Measurements from ENCODE around the gene TSSK3. TPM values are rescaled to one million over a fixed set of nuclear protein-coding genes. Genes with fewer than 3 reads are reported as not detected.
A peak's percentile ranks its signal among the peaks of the same experiment; 100 is the strongest.

Gene TSSK3, protein sequence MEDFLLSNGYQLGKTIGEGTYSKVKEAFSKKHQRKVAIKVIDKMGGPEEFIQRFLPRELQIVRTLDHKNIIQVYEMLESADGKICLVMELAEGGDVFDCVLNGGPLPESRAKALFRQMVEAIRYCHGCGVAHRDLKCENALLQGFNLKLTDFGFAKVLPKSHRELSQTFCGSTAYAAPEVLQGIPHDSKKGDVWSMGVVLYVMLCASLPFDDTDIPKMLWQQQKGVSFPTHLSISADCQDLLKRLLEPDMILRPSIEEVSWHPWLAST
- 0.42 and 1.1 TPM in 2 replicates for total RNA-seq
- 0.48 and 0.65 TPM in 2 replicates for polyA plus RNA-seq
- polyA plus RNA-seq (2011; cell fraction: cytosol; rRNA removed): 0.13 and 0.18 TPM in 2 replicates
- 1.1 and 7.1 TPM in 2 replicates for polyA plus RNA-seq (2011; cell fraction: nucleus; rRNA removed)
- 0.34 and 0.82 TPM in 2 replicates for polyA plus RNA-seq (2012)
- 0.62 and 0.90 TPM in 2 replicates for polyA minus RNA-seq
- not detected for polyA minus RNA-seq (2011; cell fraction: cytosol; rRNA and poly(A)+ RNA removed)
- polyA minus RNA-seq (2011; cell fraction: nucleus; rRNA and poly(A)+ RNA removed): 1.4 TPM in 1 of 2 replicates, not detected in the other
- percentile 16 among the genes with signal in this experiment for Bru-seq, nascent RNA
- BruChase-seq, experiment 1, labeled RNA remaining after a 6-hour chase: not detected
- not detected for BruChase-seq, experiment 2, labeled RNA remaining after a 2-hour chase
- long read RNA-seq, partial matches to known transcripts: 0 of 2 reads
- long read RNA-seq, other reads (novel, unspliced or antisense): 2 of 2 reads

DNA sequence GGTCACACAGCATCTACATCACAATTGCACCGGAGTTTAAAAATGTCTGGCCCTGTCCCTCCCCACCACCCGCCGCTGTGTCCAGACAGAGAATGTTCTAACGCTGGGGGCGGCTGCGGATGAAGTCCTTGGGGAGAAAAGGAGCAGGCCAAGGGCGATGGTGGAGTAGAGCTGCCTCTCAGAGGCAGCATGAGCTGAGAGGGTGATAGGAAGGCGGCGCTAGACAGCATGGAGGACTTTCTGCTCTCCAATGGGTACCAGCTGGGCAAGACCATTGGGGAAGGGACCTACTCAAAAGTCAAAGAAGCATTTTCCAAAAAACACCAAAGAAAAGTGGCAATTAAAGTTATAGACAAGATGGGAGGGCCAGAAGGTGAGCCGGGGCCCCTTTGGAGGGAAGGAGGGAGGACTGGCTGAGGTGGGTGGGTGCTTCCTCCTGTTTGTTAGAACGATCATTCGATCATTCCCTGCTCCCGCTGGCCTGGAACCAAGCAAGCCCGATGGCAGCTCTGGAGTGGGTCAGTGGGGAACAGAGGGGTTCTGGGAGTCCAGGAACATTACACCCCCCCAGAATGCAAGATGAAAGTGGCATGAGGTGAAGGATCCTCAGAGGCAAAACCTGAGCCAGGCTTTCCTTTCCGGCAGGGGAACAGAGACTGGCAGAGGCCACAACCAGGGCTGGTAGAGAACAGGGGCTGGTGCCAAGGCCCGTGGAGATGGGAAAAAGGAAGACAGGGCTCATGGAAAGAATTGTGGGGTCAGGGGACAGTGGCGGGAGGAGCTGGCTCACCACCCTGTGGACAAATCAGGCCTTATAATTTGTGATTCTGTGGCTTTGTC lies at the start of gene TSSK3, which contains the start of gene FAM229A:
TSS of gene TSSK3 (plus strand) at position 66 of the 840 bp plus-strand sequence. CDS start at position 229, 163 bp downstream.
TSS of gene FAM229A (minus strand) at position 12 of the 840 bp plus-strand sequence. CDS start 394 bp downstream, outside the sequence.
- peaks cover 7% of the 10 kb centered on the region for H3K4me1 ChIP-seq (ENCODE audit: control insufficient read depth, extremely low read depth, insufficient read depth, low read length)
- peak within 1 kb of the TSS in 2 of 3 experiments; percentile 14 to 31 for H3K4me3 ChIP-seq (replicated peaks in 1 of 3; ENCODE audit: insufficient read depth in 1 of 3, low read depth in 1 of 3, low read length in 3 of 3)
- H3K27ac ChIP-seq (ENCODE audit: insufficient read depth, low read depth, low read length): no peak within 1 kb of the TSS
- H3K9me3 ChIP-seq (replicated peaks; ENCODE audit: control insufficient read depth, insufficient read depth, low read length): no peaks in the 10 kb centered on the region
- no peaks in the 10 kb centered on the region for H4K20me1 ChIP-seq (replicated peaks; ENCODE audit: control insufficient read depth, extremely low read depth, insufficient read depth, low read length)
- H3K36me3 ChIP-seq (ENCODE audit: control insufficient read depth in 2 of 2, extremely low read depth in 1 of 2, insufficient read depth in 2 of 2, low read length in 2 of 2): peaks cover 0 to 30% of the 10 kb centered on the region in 2 experiments
- intact Hi-C loops (cut with micrococcal nuclease) (loop anchor here (1.0 to 5.0 kb wide), 2 partner anchors 27 to 145 kb away; no protein-coding TSS in a partner anchor), dilution Hi-C loops (cut with MboI; ENCODE audit: extremely low pct_ligation_motif_present, low sequenced_read_pairs) (no loop called here)
- no peak within 1 kb of the TSS for H3K9ac ChIP-seq (replicated peaks; ENCODE audit: extremely low read depth, insufficient read depth, low read length)
- DNase-seq (ENCODE audit: low read depth, low spot score) (no peak), FAIRE-seq (no peak)
- H3K4me2 ChIP-seq (ENCODE audit: insufficient read depth, low read length): peak within 1 kb of the TSS; percentile 49
- H3K9me1 ChIP-seq (replicated peaks; ENCODE audit: control insufficient read depth, extremely low read depth, insufficient read depth, low read length): no peaks in the 10 kb centered on the region
- BruUV-seq (replicated peaks): no TSS peak
- ChIA-PET POLR2A (interaction anchor here (1.7 kb wide), 1 partner anchor 27 kb away, joined by 8 read pairs; the partner anchor contains the start of gene MARCKSL1), CTCF (interaction anchor here (0.9 to 2.0 kb wide), 8 partner anchors 9 to 146 kb away, joined by 3 to 16 read pairs (median 4); partner anchors contain the start of gene MARCKSL1)
- no peaks in the 10 kb centered on the region for H3K79me2 ChIP-seq (ENCODE audit: control insufficient read depth, insufficient read depth, low read length)
- TF ChIP-seq POLR2A (IDR thresholded peaks at IDR 0.05; ENCODE audit: low read depth, low read length): no peak
- TF ChIP-seq, protein P1, sequence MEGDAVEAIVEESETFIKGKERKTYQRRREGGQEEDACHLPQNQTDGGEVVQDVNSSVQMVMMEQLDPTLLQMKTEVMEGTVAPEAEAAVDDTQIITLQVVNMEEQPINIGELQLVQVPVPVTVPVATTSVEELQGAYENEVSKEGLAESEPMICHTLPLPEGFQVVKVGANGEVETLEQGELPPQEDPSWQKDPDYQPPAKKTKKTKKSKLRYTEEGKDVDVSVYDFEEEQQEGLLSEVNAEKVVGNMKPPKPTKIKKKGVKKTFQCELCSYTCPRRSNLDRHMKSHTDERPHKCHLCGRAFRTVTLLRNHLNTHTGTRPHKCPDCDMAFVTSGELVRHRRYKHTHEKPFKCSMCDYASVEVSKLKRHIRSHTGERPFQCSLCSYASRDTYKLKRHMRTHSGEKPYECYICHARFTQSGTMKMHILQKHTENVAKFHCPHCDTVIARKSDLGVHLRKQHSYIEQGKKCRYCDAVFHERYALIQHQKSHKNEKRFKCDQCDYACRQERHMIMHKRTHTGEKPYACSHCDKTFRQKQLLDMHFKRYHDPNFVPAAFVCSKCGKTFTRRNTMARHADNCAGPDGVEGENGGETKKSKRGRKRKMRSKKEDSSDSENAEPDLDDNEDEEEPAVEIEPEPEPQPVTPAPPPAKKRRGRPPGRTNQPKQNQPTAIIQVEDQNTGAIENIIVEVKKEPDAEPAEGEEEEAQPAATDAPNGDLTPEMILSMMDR (IDR thresholded peaks at IDR 0.05; ENCODE audit: extremely low read depth in 1 of 2, insufficient read depth in 1 of 2, low read depth in 1 of 2, low read length in 2 of 2): no peak
- no peak for TF ChIP-seq JUN (IDR thresholded peaks at IDR 0.05; ENCODE audit: borderline replicate concordance, insufficient read depth, insufficient read length, low read depth)
- TF ChIP-seq GATA2 (IDR thresholded peaks at IDR 0.05; ENCODE audit: insufficient read depth, insufficient read length, low read depth, low read length): no peak
- TF ChIP-seq FOS (IDR thresholded peaks at IDR 0.05; ENCODE audit: borderline replicate concordance, insufficient read depth, low read length): no peak
- no peak for TF ChIP-seq EZH2 (IDR thresholded peaks at IDR 0.05; ENCODE audit: borderline replicate concordance, low read depth, low read length, severe bottlenecking)
- TF ChIP-seq, protein P2, sequence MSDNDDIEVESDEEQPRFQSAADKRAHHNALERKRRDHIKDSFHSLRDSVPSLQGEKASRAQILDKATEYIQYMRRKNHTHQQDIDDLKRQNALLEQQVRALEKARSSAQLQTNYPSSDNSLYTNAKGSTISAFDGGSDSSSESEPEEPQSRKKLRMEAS (IDR thresholded peaks at IDR 0.05; ENCODE audit: insufficient read depth, insufficient read length): no peak
- TF ChIP-seq POLR2AphosphoS5 (IDR thresholded peaks at IDR 0.05; ENCODE audit: insufficient read depth, low read depth, low read length): no peak
- TF ChIP-seq MYC (IDR thresholded peaks at IDR 0.05; ENCODE audit: low read depth, low read length): no peak
- H3K27me3 ChIP-seq (ENCODE audit: control insufficient read depth in 2 of 2, insufficient read depth in 2 of 2, low read length in 2 of 2): no peaks in the 10 kb centered on the region
- peak within 1 kb of the TSS; percentile 17 for H2AFZ ChIP-seq (ENCODE audit: low read depth, low read length)
